IPS-NIHi11 (cell line): Measurements from ENCODE around the gene LCE3D.
"Not testable (repeated sequence)": the region's sequence is repeated elsewhere in the genome, so short reads cannot be mapped to it uniquely, and the experiment has no call there.

Experiments used
- DNase-seq: peaks from one replicate; pipeline ENCODE4 v3.0.0; 2012; ENCODE audit warnings: mixed read lengths, low spot score

The LCE3D gene

GRCh38 chr1:152580433-152580832 is at the start of gene LCE3D:
TSS of gene LCE3D (minus strand) at chr1:152580516. CDS start at chr1:152579936, 580 bp downstream.
- no peak for DNase-seq

DNA sequence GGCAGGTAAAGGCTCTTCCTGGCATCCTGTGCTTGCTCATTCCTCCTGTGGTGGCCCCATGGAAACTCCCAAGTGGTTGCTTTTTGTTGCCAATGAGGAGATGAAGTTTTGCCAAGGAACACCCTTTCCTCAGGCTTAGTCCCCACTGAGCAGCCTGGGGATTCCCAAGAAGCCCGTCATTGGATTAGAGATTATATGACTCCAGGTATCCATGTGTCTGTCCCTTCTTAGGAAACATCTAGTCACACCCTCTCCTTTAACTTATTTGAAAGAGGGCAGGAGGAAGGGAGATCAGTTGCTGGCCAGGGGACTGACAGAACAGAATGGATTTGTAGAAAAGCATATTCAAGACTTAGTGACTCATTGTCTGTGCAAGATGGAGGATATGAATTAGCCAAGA is 46.4 kb upstream of the LCE3D start:
- no peak for DNase-seq

- DNase-seq, result peak; percentile 7
Observed at GRCh38 chr1:152623203-152623844, 43.0 kb upstream of the LCE3D start.

- DNase-seq, result no peak
Observed at GRCh38 chr1:152622803-152623202, 42.5 kb upstream of the LCE3D start, which contains the start of gene LCE3A. TSS of gene LCE3A (minus strand) at chr1:152623103. CDS start at chr1:152623103, 0 bp downstream.

DNA sequence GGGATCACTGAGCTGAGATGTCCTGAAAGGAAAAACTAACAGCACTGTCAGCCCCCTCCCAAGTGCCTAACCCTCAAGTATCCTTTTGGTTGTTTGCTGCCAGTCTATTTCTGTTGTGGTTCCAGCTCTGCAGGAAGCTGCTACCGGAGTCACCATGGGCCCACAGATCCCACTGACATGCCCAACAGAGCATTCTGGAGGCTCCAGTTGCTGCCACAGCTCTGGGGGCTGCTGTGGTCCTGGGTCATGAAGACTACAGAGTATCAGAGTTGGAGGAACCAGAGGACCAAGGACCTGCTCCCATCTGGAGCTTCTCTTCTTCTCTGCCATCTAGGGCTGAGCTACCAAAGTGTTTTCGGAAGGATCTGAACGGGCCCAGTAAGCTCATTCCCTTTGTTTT is 41.7 kb upstream of the LCE3D start:
- DNase-seq, result no peak

DNA sequence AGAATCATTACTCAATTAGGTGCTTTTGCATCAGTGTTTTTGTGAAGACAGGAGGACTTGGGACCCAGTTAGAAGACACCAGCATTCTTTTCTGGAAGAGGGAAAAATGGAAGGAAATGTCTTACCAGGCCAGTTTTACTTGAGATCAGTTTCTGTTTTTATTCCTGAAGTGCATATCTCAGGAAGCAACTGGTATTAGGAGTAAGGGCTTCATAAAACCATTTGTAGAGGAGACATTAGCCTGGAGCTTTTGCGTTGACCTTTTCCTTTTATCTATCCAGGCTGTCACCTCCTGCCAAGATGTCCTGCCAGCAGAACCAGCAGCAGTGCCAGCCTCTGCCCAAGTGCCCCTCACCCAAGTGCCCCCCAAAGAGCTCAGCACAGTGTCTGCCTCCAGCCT is 33.2 kb upstream of the LCE3D start, which contains the start of gene LCE3B:
LCE3B (plus strand) TSS at position 301 of the 400 bp plus-strand sequence; CDS start at position 301, 0 bp downstream.
- no peak for DNase-seq

DNA sequence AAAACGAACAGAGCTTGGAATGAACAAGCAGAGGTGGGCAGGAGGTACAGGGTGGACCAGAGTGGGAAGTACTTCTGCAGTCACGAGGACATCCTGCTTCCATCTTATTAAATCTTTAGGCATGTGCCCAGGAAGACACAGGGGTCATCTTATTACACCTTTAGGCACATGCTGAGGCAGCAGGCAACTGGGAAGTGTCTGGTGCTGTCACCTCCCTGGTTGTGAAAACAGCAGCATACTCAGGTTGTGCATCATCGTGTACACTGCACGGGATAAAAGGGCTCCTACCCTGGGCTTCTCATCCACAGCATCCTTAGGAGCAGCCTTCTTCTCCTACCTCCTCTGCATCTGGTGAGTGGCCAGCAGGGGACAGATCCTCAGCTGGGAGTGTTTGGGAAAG is 19.6 kb upstream of the LCE3D start, which contains the start of gene LCE3C:
LCE3C (plus strand) TSS at position 301 of the 400 bp plus-strand sequence. CDS start 498 bp downstream, outside the sequence.
- DNase-seq, result no peak

DNA sequence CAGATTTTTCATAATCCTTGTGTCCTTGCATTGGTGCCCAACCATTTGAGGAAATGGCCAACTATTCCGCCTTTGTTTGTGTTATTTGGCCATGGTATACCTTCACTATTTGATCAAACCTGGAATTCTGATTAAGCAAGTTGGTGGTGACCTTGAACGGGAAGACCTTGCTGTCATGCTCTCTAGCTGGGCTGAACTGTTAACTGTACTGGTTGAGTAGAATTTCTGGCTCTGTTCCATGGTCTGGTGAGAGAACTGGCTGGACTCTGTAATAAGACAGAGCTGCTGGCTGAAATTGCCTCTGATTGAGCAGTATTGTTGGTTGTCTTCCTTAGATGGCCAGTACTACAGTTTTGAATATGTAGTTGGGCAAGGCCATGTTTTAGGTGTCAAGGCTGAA is 16.7 kb upstream of the LCE3D start:
- no peak for DNase-seq

DNA sequence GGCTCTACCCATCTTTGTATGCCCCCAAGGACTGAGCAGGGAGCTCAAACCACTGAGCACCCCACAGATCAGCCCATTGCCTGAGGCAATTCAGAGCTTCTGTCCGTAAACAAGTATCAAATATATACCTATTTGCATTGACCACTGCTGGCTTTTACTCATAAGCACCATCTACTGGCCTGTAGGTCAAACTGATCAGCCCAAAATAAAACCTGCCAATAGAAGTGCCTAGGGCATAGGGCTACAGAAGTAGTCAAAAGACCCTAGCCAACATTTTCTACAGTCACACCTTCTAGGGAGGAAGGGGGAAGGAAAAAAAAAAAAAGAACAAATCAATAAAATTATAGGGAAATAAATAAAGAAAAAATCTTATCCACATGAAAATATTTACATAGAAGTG is 5.3 kb upstream of the LCE3D start:
- DNase-seq, result no peak

GRCh38 chr1:152582647-152583046 is 2.3 kb upstream of the LCE3D start:
- no peak for DNase-seq

GRCh38 chr1:152579526-152579925 is 790 bp downstream of the LCE3D start:
- DNase-seq, result not testable (repeated sequence)

GRCh38 chr1:152577168-152577567 is 3.1 kb downstream of the LCE3D start:
- DNase-seq, result no peak

DNA sequence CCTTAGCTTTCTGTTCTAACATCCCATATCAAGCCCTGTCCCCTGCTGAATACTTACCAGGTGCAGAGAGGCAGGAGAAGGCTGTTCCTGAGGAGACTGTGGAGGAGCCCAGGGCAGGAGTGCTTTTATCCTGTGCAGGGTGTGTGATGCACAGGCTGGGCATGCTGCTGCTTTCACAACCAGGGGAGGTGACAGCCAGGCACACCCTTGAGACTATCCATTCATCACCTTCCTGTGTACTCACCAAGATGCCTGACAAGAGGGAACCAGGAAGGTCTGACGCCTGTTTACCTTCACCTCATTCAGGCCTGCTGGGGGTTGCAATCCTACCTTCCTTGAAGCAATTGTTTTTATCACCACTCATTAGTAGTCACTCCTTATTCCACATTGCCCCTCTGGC is 13.6 kb downstream of the LCE3D start, which contains the start of gene LCE3E:
LCE3E (minus strand) TSS at position 100 of the 400 bp plus-strand sequence. CDS start 572 bp downstream, outside the sequence.
- no peak for DNase-seq

DNA sequence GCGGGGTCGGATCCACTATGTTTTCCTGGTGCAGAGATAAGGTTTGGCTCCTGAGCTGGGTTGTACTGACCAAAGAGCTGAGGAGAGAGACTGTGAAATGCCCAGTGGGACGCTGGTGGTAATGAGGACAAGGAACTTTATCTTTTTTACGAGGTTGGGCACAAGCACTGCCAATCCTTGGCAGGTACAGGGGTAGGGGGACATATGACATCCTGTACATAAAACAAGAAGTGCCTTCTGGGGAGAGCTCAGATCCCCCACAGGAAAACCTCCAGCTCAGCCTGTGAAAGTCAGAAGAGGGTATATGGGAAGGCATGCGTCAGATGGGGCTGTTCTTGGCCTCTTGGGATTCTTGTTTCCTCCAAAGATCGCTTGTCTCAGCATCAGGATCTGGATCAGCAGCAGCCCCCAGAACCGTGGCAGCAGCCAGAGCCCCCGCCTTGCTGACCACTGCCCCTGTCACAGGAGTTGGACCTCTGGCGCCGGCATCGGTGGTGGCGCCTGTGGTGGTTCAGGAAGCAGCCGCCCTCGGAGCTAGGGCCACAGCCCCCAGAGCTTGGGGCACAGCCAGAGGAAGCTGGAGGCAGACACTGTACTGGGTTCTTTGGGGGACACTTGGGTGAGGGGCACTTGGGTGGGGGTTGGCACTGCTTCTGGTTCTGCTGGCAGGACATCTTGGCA is 14.6 kb downstream of the LCE3D start:
- no peak for DNase-seq

DNA sequence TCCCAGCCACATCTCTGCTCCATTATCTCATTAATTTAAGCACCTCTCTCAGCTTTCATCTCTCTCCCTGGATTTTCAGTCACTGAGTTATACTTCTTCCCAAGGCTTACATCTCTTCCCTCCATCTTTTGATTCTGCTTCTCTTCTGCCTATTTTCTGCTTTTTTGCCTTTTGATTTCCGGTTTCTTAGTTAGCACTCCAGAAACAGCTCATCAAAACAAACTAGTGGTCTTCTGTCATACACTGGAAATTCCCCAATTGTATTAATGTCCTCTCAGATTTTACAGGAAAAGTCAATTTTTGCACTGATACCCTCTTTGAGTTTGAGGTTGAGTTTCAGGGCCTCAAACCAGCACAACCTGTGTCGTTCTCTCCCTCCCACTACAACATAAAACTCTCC is 15.2 kb downstream of the LCE3D start:
- no peak for DNase-seq

GRCh38 chr1:152548358-152548757 is 32.0 kb downstream of the LCE3D start:
- not testable (repeated sequence) for DNase-seq

- DNase-seq, result no peak
Observed at GRCh38 chr1:152546704-152547103, 33.6 kb downstream of the LCE3D start.

GRCh38 chr1:152543820-152544219 is 36.5 kb downstream of the LCE3D start:
- no peak for DNase-seq

- DNase-seq, result no peak
Observed at GRCh38 chr1:152539901-152540300, 40.4 kb downstream of the LCE3D start.

GRCh38 chr1:152537496-152537895 is 42.8 kb downstream of the LCE3D start:
- DNase-seq, result no peak

- DNase-seq, result no peak
Observed at GRCh38 chr1:152535774-152536173, 44.5 kb downstream of the LCE3D start.

GRCh38 chr1:152533327-152533938 is 46.9 kb downstream of the LCE3D start:
- DNase-seq, result no peak
